HCEC 1CT (cell line): ENCODE measurements around the gene MRPL23.

Experiments used
- DNase-seq: peaks from one replicate; pipeline ENCODE4 v3.0.0-alpha.2; 2017

Gene MRPL23

GRCh38 chr11:1946812-1947484 is at the start of gene MRPL23:
Gene MRPL23, plus strand, starts transcription at chr11:1947332. Its CDS starts 31 bp downstream, at chr11:1947363.
- no peak for DNase-seq

DNA sequence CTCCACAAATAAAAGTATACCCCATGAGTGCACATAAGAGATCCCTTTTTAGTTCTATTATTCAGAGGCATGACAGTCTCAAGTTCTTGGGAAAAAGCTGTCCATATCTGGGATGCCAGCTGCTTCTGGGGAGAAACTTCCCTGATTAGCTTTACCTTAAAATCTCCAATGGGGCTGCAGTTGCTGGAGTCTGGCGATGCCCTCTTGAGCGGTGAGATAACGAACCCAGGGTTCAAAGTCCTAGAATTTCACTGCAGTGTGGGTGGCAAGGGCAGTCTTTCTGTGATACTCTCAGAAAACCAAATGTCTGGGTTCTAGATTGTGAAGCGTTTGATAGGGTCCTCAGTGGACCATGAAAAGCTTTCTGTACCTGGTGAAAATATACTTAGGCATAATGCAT is 48.0 kb upstream of the MRPL23 start:
- no peak for DNase-seq

- DNase-seq: no peak
Observed at GRCh38 chr11:1899686-1900085, 47.4 kb upstream of the MRPL23 start.

DNA sequence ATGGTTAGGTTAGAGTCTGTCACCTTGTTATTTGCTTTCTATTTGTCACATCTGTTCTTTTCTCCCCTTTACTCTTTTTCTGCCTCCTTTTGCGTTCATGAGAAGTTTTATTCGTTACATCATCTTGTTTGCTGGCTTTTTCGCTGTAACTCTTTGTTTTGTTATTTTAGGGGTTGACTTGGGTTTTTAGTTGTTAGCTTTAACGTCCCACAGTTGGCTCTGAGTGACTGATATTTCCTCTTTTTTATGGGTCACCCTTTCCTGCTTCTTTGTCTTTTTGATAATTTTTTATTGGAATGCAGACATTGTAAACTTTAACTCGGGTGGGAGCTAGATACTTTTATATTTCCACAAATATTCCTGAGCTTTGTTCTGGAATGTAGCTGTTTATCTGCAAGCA is 41.0 kb upstream of the MRPL23 start:
- DNase-seq: no peak

DNA sequence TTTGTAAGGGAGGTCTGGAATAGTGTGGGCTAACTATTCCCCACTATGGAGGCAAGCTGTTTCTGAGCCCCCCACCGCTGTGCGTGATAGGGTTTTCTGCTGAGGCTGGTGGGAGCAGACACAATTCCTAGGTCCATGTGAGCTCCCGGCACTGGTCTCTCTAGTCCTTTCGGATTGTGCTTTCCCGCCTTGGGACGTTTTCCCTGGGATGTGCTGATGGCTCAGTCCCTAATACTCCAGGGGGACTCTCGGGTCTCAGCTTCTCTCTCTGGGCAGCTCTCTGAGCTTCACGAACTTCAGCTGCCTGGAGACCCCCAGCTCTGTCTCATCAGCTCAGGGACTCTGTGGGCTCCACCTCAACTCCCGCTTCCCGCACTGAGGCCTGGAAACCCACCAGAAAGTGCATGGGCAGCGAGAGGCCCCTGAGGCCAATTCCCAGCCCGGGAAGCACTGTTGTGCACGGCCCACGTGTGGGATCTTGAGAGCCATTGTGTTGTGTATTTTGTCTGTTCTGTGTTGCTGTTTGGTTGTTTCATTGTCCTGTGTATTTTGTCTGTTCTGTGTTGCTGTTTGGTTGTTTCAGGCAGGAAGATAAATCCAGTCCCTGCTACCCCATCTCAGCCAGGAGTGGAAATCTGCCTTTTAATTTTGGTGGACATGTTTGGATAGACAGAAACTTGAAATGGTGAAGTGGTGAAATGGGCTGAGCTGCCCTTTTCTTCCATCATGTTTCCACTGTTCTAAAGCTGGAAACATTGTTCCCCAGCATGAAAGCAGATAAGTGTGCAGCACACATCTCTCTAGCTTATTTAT is 40.3 kb upstream of the MRPL23 start:
- no peak for DNase-seq

DNA sequence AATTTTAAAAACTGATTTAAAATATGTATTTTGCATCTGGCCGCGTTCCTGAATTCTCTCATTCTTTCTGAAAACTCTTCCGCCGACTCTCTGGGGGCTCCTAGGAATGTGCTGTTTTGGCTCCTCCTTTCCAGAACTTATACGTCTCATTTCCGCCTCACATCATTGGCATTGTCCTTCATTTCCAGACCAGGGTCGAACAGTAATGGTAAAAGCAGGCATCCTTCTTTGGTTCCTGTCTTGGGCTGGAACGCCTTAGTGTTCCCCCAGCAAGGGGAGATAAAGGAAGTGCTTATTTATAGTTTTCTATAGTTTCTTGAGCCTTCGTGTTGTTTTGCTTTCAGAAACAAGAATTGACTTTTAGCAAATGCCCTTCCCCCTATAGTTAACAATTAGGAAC is 38.5 kb upstream of the MRPL23 start:
- DNase-seq: no peak

- no peak for DNase-seq
Observed at GRCh38 chr11:1909524-1909923, 37.6 kb upstream of the MRPL23 start.

DNA sequence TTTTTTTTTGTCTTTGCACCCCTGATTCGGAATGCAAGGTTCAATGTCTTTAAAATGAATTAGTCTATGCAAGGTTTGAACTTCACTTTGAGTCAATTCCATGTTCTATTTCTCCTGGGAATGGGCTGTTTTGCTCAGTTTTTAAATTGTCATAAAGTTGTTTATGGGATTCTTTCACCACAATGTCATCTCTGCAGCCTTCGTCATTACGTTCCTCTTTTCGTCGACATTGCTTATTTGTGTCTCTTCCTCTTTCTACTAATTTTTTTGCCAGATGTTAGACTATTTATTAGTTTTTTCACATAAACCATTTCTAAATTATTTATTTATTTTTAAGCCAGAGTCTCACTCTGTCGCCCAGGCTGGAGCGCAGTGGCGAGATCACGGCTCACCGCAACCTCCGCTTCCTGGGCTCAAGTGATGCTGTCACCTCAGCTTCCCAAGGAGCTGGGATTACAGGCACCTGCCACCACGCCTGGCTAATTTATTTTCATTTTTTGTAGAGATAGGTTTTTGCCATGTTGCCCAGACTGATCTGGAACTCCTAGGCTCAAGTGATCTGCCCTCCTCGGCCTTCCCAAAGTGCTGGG is 34.7 kb upstream of the MRPL23 start:
- DNase-seq: no peak

DNA sequence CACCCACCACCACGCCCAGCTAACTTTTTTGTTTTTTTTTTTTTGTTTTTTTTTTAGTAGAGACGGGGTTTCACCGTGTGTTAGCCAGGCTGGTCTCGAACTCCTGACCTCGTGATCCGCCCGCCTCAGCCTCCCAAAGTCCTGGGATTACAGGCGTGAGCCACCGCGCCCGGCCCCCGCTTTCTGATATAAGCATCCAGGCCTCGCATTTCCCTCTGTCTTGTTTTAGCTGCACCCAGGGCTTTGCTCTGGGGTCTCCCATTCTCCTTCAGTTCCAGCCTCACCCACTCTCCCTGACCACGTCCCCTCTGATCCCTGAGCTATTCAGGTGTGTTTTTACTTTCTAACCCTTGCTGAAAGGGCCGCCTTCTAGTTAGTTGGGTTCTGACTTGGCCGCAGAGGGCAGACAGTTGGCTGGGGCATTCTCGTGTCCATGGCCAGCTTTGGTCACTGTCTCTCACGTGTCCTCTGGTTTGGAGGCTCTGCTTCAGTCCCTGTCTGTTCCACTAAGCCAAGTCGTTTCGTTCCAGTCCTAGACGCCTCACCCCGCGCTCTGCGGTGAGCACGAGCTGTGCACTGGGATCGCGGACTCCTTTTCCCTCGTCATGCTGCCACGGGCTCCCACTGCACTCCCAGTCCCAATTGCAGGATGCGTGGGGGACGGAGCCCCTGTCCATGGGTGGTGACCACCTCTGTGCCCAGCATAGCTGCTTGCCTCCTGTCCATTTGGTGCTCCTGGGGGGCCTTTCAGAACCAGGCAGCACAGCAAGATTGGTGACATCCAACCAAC is 33.7 kb upstream of the MRPL23 start:
- no peak for DNase-seq

- no peak for DNase-seq
Observed at GRCh38 chr11:1915795-1916131, 31.4 kb upstream of the MRPL23 start.

DNA sequence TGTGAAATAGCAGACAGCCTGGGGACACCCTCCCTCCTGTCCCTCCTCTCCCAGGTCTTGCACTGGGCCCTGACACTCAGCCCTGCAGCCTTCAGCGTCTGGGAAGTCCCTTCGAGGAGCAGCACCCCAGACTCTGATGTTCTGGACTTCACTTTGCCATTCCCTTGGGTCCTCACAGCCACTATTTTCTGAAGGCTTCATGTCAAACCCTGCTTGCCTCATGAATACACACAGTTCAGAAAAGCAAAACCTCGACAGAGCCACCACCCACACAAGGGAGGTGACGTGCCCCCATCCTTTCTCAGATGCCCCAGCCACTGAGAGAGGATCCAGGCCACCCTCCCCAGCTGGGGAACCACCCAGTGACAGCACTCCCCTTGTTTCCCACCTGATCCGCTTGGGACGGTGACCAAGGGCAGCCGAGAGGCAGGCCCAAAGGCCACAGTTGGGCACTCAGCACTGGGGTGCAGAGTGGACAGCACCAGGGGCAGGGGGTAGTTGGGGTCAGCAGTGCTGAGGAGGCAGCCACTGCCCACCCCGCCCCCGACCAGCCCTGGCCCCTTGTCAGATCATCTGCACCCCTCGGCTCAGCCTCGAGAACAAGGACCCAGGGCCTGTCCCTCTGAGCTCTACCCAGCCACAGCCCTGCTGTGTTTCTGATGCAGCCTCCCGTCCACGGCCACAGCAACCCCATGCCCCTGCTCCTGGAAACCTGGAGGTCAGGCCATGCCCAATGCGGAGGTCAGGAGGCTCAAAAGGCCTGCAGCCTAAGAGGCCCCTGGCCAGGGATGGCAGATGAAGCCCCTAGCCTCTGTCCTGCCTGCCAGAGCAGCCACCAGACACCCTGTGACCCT is 30.8 kb upstream of the MRPL23 start:
- DNase-seq: no peak

GRCh38 chr11:1916986-1917522 is 30.1 kb upstream of the MRPL23 start:
- DNase-seq: no peak

GRCh38 chr11:1917523-1918435 is 29.4 kb upstream of the MRPL23 start:
- DNase-seq: no peak

GRCh38 chr11:1918436-1919315 is 28.5 kb upstream of the MRPL23 start:
- DNase-seq: no peak

GRCh38 chr11:1919391-1920127 is 27.6 kb upstream of the MRPL23 start, which contains the start of gene TNNT3:
Gene TNNT3, plus strand, starts transcription at chr11:1919703. Its CDS starts 3,172 bp downstream, at chr11:1922875.
- DNase-seq: no peak

DNA sequence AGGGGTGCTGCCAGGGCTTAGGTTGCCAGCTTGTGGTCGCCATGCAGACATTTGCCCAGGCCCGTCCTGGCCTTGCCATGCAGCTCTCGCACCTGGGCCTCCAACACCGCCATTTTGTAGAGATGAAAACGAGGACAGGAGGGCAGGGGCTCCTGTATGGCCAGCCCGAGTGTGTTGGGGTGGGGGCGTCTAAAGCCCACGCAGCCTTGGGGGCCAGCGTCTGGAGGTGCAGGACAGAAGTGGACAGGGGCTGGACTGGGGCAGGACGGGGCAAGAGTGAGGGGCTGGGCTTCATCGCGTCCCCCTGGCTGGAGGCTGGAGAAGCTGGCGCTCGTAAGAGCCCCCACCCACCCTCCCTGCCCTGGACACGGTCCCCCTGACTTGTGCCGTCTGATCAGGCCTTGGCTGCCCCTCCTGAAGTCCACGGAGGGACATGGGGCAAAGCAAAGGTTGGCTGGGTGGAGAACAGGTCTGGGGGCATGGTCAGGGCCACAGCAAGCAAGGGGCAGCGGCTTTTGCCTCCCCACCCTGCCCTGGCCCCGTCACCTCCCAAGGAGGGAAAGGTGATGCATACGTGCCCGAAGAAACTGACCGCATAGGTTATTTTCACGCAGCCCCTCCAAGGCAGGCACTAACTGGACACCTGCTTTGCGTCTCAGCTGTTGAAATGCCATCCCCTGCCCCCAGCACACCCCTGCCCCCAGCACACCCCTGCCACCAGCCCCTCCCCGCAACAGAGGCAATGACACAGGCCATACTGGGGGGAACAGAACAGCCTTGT is 26.8 kb upstream of the MRPL23 start:
- no peak for DNase-seq

- DNase-seq: no peak
Observed at GRCh38 chr11:1920909-1921573, 26.1 kb upstream of the MRPL23 start.
